GM21381 (cell line): ENCODE data around the gene UTP18.
"Not testable (repeated sequence)": the region's sequence is repeated elsewhere in the genome, so short reads cannot be mapped to it uniquely, and the experiment has no call there.

ENCODE experiments used
- ATAC-seq: cut with Tn5 transposase; IDR thresholded peaks from one replicate; pipeline ENCODE4 v1.9.1; 2021; ENCODE audit warnings: mild to moderate bottlenecking, moderate library complexity; ENCODE audit not compliant: unreplicated experiment

The UTP18 gene

DNA sequence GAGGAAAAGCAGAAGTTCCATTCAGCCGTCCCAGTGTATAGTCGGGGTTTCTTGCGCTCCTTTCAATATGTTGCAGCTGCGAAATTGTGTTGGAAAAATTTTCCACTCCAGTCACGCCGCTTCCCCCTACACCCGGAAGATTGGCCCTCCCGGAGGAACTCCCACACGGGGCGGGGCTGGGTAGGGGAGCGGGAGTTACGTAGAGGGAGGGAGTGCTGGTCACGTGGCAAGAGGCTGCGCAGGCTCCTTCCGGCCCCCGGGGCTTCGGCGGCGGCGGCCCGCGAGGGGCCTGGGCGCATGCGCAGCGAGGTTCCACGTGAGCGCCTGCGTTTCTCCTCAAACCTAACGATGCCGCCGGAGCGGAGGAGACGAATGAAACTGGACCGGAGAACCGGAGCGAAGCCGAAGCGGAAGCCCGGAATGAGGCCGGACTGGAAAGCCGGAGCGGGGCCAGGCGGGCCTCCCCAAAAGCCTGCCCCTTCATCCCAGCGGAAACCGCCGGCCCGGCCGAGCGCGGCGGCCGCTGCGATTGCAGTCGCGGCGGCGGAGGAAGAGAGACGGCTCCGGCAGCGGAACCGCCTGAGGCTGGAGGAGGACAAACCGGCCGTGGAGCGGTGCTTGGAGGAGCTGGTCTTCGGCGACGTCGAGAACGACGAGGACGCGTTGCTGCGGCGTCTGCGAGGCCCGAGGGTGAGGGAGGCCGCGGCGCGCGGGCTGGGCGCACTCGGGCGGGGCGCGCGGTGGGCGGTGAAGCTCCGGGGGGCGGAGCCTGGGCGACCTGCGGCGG, at the start of gene UTP18:
Gene UTP18 (plus strand): TSS at position 310 of the 787 bp plus-strand sequence. CDS start 39 bp downstream, at position 349.
- ATAC-seq, result peak; percentile 78

- no peak for ATAC-seq
Observed at GRCh38 chr17:51214920-51215319, 45.4 kb upstream of the UTP18 start.

DNA sequence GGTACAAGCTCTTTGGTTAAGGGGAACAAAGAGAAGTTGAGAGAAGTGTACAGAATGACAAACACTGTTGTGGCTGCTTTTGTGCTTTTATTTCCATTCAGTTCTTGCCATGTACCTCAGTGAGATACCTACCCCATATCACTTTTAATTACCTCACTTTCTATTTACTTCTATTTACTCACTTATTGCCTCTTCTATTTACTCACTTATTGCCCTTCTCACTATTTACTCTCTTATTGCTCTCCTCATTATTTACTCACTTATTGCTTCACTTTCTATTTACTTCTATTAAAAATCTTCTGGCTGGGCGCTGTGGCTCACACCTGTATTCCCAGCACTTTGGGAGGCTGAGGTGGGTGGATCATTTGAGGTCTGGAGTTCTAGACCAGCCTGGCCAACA, 42.4 kb upstream of the UTP18 start:
- no peak for ATAC-seq

- no peak for ATAC-seq
Observed at GRCh38 chr17:51221322-51221721, 39.0 kb upstream of the UTP18 start.

DNA sequence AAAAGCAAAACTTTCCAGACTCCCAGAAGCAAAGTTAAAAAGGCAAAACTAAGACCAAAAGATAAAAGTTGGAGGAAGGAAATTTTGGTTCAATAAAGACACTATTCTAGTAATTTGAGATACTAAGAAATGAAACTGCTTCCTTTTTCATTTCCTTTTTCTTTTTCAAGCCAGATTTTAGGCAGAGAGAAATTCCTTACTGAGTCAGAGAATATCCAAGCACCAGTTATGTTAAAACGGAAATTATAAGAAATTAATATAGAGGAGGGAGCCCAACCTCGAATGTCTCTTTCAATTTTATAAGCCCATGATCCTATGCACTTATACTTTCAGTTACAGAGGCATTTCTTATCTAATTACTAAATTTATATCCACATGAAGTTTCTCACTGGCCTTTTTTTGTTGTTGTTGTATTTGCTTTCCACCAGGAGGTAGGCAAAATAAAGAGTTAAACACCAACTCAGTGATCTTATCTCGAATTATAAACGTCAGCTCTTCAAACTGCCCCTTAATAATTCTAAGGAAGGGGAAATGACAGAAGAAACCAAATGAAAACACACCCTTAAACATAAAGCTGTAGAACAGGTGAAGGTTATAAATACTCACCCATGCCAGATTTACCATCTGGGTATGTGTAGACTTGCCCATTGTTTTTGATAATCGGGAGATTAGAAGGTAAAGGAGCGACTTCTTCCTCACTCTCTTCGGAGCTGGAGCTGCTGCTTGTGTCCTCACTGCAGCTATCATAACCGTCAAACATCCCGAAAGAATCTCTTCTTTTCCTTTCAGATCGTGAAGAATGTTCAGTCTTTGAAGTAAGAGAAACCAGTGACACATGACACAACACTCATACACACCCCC, 35.7 kb upstream of the UTP18 start:
- no peak for ATAC-seq

GRCh38 chr17:51225523-51225922, 34.8 kb upstream of the UTP18 start:
- ATAC-seq, result not testable (repeated sequence)

- no peak for ATAC-seq
Observed at GRCh38 chr17:51228161-51228560, 32.2 kb upstream of the UTP18 start.

GRCh38 chr17:51229889-51230288, 30.5 kb upstream of the UTP18 start:
- ATAC-seq, result no peak

- ATAC-seq, result no peak
Observed at GRCh38 chr17:51230306-51230705, 30.0 kb upstream of the UTP18 start.

DNA sequence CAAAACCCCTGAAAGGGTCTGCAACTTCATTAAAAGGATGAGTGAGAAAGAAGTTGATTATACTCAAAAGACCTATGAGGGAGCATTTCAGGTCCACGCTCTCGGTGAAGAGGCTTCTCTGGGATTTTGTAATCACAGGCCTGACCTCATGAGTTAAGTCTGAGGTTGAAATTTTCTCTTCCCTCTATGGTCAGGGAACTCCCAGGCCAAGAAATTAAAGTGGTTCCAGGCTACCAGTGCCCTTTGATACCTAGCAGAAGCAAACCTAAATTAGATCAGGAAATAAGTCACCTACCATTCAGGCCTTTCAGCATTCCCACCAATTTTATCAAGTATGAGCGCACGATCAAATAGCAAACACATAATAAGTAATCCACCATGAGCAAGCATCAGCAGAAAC, 28.3 kb upstream of the UTP18 start:
- no peak for ATAC-seq

DNA sequence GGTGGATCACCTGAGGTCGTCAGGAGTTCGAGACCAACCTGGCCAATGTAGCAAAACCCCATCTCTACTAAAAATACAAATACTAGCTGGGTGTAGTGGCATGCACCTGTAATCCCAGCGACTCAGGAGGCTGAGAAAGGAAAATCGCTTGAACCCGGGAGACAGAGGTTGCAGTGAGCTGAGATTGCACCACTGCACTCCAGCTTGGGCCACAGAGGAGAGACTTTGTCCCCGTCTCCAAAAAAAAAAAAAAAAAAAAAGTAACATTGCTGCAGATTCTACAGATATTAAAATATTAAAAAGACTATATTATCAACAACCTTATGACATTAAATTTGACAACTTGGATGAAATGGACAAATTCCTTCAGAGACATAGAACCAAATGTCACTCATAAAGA, 26.2 kb upstream of the UTP18 start:
- ATAC-seq, result no peak

DNA sequence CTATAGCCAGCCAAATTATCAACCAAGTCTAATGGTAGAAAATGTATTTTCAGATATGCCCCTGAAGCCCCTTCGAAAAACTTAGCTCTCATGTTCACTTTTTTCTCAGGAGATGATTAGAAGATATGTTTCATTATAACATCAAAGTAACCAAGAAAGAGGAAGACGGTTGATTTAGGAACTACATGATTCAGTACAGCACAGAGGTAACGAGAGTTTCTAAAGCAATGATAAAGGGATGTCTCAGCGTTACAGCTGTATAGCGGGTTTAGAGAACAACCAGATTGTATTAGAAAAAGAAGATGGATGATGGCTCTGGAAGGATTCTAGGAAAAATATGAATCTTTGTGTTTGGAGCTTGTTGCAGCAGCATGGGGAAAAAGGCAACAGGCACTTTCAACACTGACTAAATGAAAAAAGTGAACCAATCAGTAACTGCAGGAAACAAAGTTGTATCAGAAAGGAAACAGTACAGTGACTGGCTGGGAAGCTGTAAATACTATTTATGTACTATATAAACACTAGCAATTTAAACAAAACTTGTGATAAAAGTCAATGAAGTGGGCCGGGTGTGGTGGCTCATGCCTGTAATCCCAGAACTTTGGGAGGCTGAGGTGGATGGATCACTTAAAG, 22.0 kb upstream of the UTP18 start:
- peak; percentile 64 for ATAC-seq

- ATAC-seq, result no peak
Observed at GRCh38 chr17:51240275-51240674, 20.1 kb upstream of the UTP18 start.

DNA sequence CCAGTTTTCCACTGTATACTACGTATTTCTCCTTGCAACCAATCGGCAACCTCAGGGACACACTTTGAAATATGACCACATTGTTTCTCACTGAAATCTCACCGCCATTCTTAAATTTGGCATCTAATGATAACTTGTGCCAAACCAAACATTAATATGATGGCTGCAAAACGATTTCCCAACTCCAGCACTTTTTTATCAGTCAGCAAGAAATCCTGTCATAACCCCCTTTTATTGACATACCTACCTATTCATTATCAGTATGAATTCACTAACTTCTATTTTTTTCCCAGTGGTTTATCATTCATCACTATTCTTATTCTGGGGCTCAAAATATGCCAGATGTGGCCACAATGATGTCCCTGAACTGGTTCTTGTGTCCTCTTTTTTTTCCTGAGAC, 16.3 kb upstream of the UTP18 start:
- ATAC-seq, result no peak

DNA sequence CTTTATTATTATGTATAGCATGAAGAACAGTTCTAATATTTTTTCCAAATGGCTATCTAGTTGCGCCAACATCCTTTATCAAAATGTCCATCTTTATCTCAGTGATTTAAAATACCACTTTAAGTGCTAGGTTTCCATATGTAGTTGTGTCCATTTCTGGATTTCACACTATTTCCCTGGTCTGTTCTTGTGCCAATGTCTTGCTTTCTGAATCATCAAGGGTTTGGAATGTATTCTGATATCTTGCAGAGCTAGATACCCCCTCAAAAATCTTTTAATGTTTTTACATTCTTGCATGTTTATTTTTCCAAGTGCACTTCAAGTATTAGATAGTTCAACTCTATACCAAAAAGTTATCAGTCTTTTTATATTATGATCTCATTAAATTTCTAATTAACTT, 14.8 kb upstream of the UTP18 start:
- no peak for ATAC-seq

GRCh38 chr17:51250314-51250840, 10.0 kb upstream of the UTP18 start:
- no peak for ATAC-seq

- ATAC-seq, result no peak
Observed at GRCh38 chr17:51251010-51251409, 9.3 kb upstream of the UTP18 start.

- no peak for ATAC-seq
Observed at GRCh38 chr17:51255673-51256072, 4.7 kb upstream of the UTP18 start.

DNA sequence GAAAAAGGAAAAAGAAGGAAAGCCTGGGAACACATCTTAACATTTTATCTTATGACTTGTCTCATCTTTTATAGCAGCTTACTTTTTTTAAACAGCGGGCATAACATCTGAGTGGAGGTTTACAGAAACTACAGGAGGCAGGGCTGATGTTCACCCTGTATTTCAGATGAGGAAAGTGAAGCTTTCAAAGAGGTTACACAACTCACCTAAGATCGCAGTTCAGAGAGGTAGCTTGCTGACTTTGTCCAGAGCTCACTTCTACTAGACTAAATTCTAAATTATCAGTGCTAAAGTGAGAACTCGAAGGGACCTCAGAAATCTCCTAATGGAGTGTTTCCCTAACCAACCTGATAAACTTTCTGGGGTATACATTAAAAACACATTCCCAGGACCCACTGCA, 4.2 kb upstream of the UTP18 start:
- no peak for ATAC-seq

- no peak for ATAC-seq
Observed at GRCh38 chr17:51257150-51258081, 2.9 kb upstream of the UTP18 start.
